Psoas muscle (tissue), 8 donors: ENCODE results near the gene SLC9A6. TPM values are rescaled to one million over a fixed set of nuclear protein-coding genes. Genes with fewer than 3 reads are reported as not detected.
A peak's percentile ranks its signal among the peaks of the same experiment; 100 is the strongest.

Source experiments
- ATAC-seq, 4 donors: fragments of 200-7000 bp; cut with Tn5 transposase; one replicate each; pipeline ENCODE4 v1.9.1; 2020; ENCODE audit warnings: moderate library complexity in 3 of 4, mild to moderate bottlenecking in 2 of 4
- DNase-seq, 2 donors: peaks; one replicate each; pipeline ENCODE4 v3.0.0-alpha.2; 2020
- H3K27ac ChIP-seq: fragments of 200-600 bp; one replicate; pipeline ENCODE4 v1.8.0; 2022
- H3K27me3 ChIP-seq, 3 donors: fragments of 200-600 bp in 1 of 3; one replicate each; pipeline versions ENCODE4 v1.6.1 to v1.8.0; 2013 to 2022; ENCODE audit warnings: low read length in 2 of 3, mild to moderate bottlenecking in 2 of 3, moderate library complexity in 1 of 3; ENCODE audit not compliant: insufficient read depth in 3 of 3
- H3K36me3 ChIP-seq, 2 donors: fragments of 200-600 bp in 1 of 2; one replicate each; pipeline versions ENCODE4 v1.6.1 to v1.8.0; 2013 to 2022; ENCODE audit warnings: low read depth in 1 of 2, mild to moderate bottlenecking in 1 of 2, moderate library complexity in 1 of 2; ENCODE audit not compliant: insufficient read depth in 1 of 2
- H3K4me1 ChIP-seq: fragments of 200-600 bp; one replicate; pipeline ENCODE4 v1.8.0; 2022
- H3K4me3 ChIP-seq: fragments of 200-600 bp; one replicate; pipeline ENCODE4 v1.8.0; 2022; ENCODE audit warnings: mild to moderate bottlenecking
- H3K9me3 ChIP-seq: fragments of 200-600 bp; one replicate; pipeline ENCODE4 v1.8.0; 2022
- WGBS, 3 donors: extraction: QIAGEN DNeasy Blood & Tissue Kit; methylation state at CpG; one replicate each; pipeline versions ENCODE4 v1.1.6 to v1.1.7; 2013; 5-methylcytosine and 5-hydroxymethylcytosine counted together
- intact Hi-C, 2 donors: fragments of 100-400 bp; cut with DNase I; formaldehyde crosslinking; loops; one replicate each; pipeline versions ENCODE4 v1.11.0 to v1.14.2; 2022
- polyA plus RNA-seq, 3 donors: library from polyadenylated mRNA; stranded (reverse); fragments of 200-250 nt; gene quantifications; one replicate each; pipeline ENCODE4 v1.2.3, GENCODE V29; 2013
- total RNA-seq, 4 donors: library from RNA; stranded (reverse); fragmentation: NEBNext Ultra II Directional in 2 of 4; extraction: Animal tissue kit (Norgen Biotek cat#: 25700) in 2 of 4; gene quantifications; one replicate each; pipeline versions ENCODE4 v1.2.1 to v1.2.4, GENCODE V29; 2021 to 2023
- TF ChIP-seq, protein P1 (sequence below): fragments of 200-600 bp; IDR thresholded peaks from one replicate; pipeline ENCODE4 v1.8.0; 2022; ENCODE audit warnings: antibody characterized with exemption
- donor health status: healthy with polysubstance abuse.
- donor health status: DM: no; HTN: no; CAD: no; lungs with moderate emphysema.
- donor health status: Bipolar disorder and iron deficiency.
- donor health status: healthy.
- donor health status: DM: yes; HTN: yes; CAD: no.
- donor health status: DM: no; HTN: no; CAD: no.
- donor health status: DM: no; HTN: no; CAD: no.
- donor health status: DM: yes; HTN: yes; CAD: no.

SLC9A6 gene
- total and polyA plus RNA-seq, 7 donors: 7.9 to 16.9 (median 8.9) TPM

DNA sequence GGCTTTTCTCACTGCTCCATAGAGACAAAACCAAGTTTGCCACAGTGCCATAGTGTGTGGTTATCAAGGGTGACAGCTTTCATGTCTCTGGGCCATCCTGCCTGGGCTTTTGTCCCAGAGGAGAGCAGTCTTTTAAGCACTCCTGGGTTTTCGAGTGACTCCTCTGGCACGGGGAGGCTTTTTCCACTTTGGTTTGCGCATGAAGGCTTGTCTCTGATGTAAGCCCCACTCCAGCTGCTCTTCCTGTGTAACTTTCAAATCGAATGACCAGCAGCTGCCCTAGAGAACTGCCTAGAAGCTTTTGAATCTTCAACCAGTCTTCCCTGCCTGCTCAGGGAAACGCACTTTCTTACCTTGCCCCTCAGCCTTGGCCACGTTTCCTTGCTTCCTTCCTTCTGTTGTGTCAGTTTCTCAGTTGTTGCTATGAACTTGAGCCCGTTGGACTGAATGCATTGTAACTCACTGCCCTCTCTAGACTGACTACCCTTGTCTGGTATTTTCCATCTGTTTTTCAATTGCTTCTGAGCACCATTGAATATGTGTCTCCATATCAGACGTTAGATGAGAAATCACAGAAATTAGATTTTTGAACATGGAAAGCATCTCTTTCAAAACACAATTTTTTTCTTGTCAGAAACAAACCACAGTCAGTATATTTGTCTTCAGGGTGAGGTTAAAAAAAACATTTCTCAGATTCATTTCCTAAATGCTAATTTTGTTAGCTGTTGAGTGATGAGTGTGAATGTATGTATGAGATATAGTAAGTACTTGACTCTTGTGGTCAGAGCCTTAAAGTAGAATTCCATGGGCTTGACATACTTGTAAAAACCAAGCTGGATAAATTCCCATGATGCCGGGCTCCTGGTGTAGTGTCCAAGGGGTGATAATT lies 45.3 kb downstream of the SLC9A6 start:
- Histone ChIP-seq H3K9me3 (no peaks in the 10 kb centered on the region), H3K4me3 (no peak overlapping the region), H3K27me3 (no peaks in the 10 kb centered on the region), H3K4me1 (peaks cover 5% of the 10 kb centered on the region), H3K27ac (peak overlapping the region; percentile 69), H3K36me3 (peaks cover 0 to 3% of the 10 kb centered on the region in 2 donors)
- ATAC-seq (peak; percentile 76 to 87 (median 82)), DNase-seq (peak; percentile 46 to 73)
- WGBS, 3 donors: 8 to 27% (median 11%) methylated on average over 9 of the region's 9 CpGs
- intact Hi-C loops: no loop called here
- TF ChIP-seq, protein P1, sequence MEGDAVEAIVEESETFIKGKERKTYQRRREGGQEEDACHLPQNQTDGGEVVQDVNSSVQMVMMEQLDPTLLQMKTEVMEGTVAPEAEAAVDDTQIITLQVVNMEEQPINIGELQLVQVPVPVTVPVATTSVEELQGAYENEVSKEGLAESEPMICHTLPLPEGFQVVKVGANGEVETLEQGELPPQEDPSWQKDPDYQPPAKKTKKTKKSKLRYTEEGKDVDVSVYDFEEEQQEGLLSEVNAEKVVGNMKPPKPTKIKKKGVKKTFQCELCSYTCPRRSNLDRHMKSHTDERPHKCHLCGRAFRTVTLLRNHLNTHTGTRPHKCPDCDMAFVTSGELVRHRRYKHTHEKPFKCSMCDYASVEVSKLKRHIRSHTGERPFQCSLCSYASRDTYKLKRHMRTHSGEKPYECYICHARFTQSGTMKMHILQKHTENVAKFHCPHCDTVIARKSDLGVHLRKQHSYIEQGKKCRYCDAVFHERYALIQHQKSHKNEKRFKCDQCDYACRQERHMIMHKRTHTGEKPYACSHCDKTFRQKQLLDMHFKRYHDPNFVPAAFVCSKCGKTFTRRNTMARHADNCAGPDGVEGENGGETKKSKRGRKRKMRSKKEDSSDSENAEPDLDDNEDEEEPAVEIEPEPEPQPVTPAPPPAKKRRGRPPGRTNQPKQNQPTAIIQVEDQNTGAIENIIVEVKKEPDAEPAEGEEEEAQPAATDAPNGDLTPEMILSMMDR: no peak

DNA sequence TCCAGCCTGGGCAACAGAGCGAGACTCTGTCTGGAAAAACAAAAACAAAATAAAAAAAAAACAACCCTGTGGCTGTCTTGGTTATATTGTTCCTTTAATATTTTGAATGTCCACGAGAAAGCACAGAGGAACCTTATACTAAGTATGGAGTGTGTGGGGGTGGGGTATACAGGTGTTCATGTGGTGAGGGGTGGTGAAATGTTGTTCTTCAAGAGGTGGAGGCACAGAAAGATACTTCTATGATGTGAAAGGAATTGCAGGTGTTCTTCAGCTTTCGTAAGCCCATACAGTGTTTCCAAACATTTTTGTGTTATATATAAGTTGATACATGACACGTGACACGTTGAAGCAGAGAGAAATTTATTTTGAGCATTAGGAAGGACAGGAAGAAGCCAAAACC lies 46.4 kb downstream of the SLC9A6 start:
- Histone ChIP-seq H3K9me3 (no peaks in the 10 kb centered on the region), H3K27me3 (no peaks in the 10 kb centered on the region), H3K4me3 (no peak overlapping the region), H3K36me3 (no peaks in the 10 kb centered on the region), H3K27ac (no peak overlapping the region), H3K4me1 (peaks cover 5% of the 10 kb centered on the region)
- intact Hi-C loops: no loop called here
- ATAC-seq (no peak), DNase-seq (no peak)
- TF ChIP-seq, protein P1: no peak
- WGBS, 3 donors: 73 to 90% (median 80%) methylated on average over 5 of the region's 5 CpGs

DNA sequence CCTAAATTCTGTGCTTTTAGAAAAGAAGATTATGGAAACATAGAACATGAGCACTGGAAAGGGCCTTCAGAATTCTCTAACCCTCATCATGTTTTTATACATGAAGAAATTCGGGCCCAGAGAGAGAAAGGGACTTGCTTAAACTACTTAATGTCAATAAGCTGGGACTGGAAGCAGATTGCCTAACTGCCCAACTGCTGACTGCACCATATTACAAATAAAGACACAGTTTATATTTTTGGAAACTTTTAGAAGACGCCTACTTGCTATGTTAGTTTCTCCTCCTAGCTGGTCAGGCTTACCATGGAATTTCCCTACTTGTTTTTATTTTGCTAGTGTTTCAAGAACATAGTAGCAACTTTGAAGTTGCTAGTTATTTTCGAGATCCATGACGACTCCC lies 47.1 kb downstream of the SLC9A6 start:
- Histone ChIP-seq H3K27me3 (no peaks in the 10 kb centered on the region), H3K4me1 (peaks cover 5% of the 10 kb centered on the region), H3K36me3 (no peaks in the 10 kb centered on the region), H3K9me3 (no peaks in the 10 kb centered on the region), H3K4me3 (no peak overlapping the region), H3K27ac (no peak overlapping the region)
- ATAC-seq: no peak
- DNase-seq: no peak
- TF ChIP-seq, protein P1: no peak
- intact Hi-C loops: no loop called here
- WGBS, 3 donors: 73 to 85% (median 79%) methylated on average over 4 of the region's 4 CpGs

DNA sequence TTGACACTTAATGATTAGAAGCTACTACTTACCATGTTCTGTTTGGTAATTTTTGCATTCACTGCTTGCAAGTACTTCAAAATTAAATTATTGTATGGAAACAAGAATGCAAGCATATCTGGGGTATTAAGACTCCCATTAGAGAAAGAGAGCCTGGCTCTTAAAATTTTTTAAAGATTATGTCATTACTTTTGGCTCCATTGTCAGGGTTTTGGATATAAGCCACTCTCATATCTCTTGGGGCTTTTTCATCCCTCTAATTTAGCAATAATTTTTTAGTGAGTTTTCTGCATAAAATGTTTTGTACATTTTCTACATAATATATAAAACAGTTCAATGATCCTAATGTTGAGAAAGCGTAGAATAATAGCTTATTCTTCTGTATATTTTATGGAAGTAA lies 49.4 kb downstream of the SLC9A6 start:
- Histone ChIP-seq H3K27ac (no peak overlapping the region), H3K36me3 (no peaks in the 10 kb centered on the region), H3K4me1 (peaks cover 5% of the 10 kb centered on the region), H3K9me3 (no peaks in the 10 kb centered on the region), H3K4me3 (no peak overlapping the region), H3K27me3 (no peaks in the 10 kb centered on the region)
- TF ChIP-seq, protein P1: no peak
- WGBS, 3 donors: 72 to 86% (median 85%) methylated on average over 1 of the region's 1 CpG
- no peak for ATAC-seq
- intact Hi-C loops: no loop called here
- DNase-seq: no peak
